ENCODE results near the gene MFSD11.

DNA sequence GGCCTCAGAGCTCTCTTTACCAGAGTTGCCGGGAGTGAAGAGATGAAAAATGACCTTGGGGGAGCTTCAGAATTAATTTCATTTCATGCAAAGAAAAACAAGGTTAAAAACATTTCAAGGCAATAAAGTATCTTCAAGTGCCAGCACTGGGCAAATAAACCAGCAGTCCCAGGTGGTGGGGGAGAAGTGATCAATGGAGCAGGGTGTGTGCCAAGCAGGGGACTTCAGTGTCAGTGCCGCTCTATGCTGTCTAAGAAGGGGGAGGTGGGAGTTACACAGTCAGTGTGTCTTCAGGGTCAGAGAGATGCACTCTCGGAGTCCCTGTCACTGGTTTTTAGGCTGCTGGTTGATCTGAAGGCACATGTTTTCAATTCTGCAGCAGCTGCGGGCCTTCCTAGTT is 73.0 kb downstream of the MFSD11 start:
- TF ChIP-seq, protein P1, sequence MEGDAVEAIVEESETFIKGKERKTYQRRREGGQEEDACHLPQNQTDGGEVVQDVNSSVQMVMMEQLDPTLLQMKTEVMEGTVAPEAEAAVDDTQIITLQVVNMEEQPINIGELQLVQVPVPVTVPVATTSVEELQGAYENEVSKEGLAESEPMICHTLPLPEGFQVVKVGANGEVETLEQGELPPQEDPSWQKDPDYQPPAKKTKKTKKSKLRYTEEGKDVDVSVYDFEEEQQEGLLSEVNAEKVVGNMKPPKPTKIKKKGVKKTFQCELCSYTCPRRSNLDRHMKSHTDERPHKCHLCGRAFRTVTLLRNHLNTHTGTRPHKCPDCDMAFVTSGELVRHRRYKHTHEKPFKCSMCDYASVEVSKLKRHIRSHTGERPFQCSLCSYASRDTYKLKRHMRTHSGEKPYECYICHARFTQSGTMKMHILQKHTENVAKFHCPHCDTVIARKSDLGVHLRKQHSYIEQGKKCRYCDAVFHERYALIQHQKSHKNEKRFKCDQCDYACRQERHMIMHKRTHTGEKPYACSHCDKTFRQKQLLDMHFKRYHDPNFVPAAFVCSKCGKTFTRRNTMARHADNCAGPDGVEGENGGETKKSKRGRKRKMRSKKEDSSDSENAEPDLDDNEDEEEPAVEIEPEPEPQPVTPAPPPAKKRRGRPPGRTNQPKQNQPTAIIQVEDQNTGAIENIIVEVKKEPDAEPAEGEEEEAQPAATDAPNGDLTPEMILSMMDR (IDR thresholded peaks at IDR 0.05), result no peak
- no peak for TF ChIP-seq POLR2A (IDR thresholded peaks at IDR 0.05)

Data from upper lobe of left lung (tissue), 4 donors.